H9 (cell line): Measurements from ENCODE around the gene NRCAM. TPM values are rescaled to one million over a fixed set of nuclear protein-coding genes. Genes with fewer than 3 reads are reported as not detected.

Experiments
- DNase-seq: peaks from one replicate; pipeline ENCODE4 v3.0.0-alpha.2; 2017
- H2AFZ ChIP-seq: one replicate; pipeline ENCODE4 v1.6.1; 2013; ENCODE audit warnings: mild to moderate bottlenecking, low read length, control low read depth, moderate library complexity
- H2AK5ac ChIP-seq: 2 replicates; pipeline ENCODE4 v1.6.1; 2013; ENCODE audit warnings: low read length, control low read depth, mixed read lengths; ENCODE audit not compliant: insufficient read length
- H2BK120ac ChIP-seq: one replicate; pipeline ENCODE4 v1.6.1; 2013; ENCODE audit warnings: low read depth, mild to moderate bottlenecking, low read length, control low read depth, inconsistent platforms; ENCODE audit not compliant: poor library complexity, severe bottlenecking
- H2BK12ac ChIP-seq: 2 replicates; pipeline ENCODE4 v1.6.1; 2013; ENCODE audit warnings: low read length, control low read depth, mixed read lengths, low read depth; ENCODE audit not compliant: insufficient read length
- H2BK15ac ChIP-seq: 2 replicates; pipeline ENCODE4 v1.6.1; 2013; ENCODE audit warnings: low read depth, low read length, control low read depth
- H2BK20ac ChIP-seq: one replicate; pipeline ENCODE4 v1.6.1; 2013; ENCODE audit warnings: low read depth, mild to moderate bottlenecking, low read length, control low read depth, inconsistent platforms; ENCODE audit not compliant: poor library complexity, severe bottlenecking
- H2BK5ac ChIP-seq: 2 replicates; pipeline ENCODE4 v1.6.1; 2013; ENCODE audit warnings: low read length, control low read depth, mixed read lengths; ENCODE audit not compliant: insufficient read length
- H3K14ac ChIP-seq: 2 replicates; pipeline ENCODE4 v1.6.1; 2013; ENCODE audit warnings: low read length, control low read depth; ENCODE audit not compliant: insufficient read depth
- H3K18ac ChIP-seq: 2 replicates; pipeline ENCODE4 v1.6.1; 2013; ENCODE audit warnings: low read depth, mild to moderate bottlenecking, mixed read lengths, low read length, control low read depth; ENCODE audit not compliant: insufficient read length
- H3K23ac ChIP-seq: 2 replicates; pipeline ENCODE4 v1.6.1; 2013; ENCODE audit warnings: low read length, control low read depth, mixed read lengths, low read depth; ENCODE audit not compliant: insufficient read length
- H3K23me2 ChIP-seq: 2 replicates; pipeline ENCODE4 v1.6.1; 2013; ENCODE audit warnings: low read depth, mild to moderate bottlenecking, mixed read lengths, low read length, control low read depth; ENCODE audit not compliant: insufficient read length, poor library complexity, severe bottlenecking
- H3K27ac ChIP-seq: 2 replicates; pipeline ENCODE4 v1.5.1; 2013; ENCODE audit warnings: low read length, control low read depth, mixed read lengths, low read depth; ENCODE audit not compliant: insufficient read length
- H3K27me3 ChIP-seq: 2 replicates; pipeline ENCODE4 v1.6.1; 2013; ENCODE audit warnings: low read length, control low read depth, inconsistent platforms; ENCODE audit not compliant: insufficient read depth
- H3K4ac ChIP-seq: 2 replicates; pipeline ENCODE4 v1.6.1; 2013; ENCODE audit warnings: low read depth, mild to moderate bottlenecking, control low read depth, inconsistent platforms, low read length, moderate library complexity
- H3K4me1 ChIP-seq: 2 replicates; pipeline ENCODE4 v1.6.1; 2013; ENCODE audit warnings: low read length, control low read depth, inconsistent platforms; ENCODE audit not compliant: insufficient read depth
- H3K4me2 ChIP-seq: 2 replicates; pipeline ENCODE4 v1.6.1; 2013; ENCODE audit warnings: low read length, control low read depth, mixed read lengths; ENCODE audit not compliant: insufficient read length, insufficient read depth
- H3K56ac ChIP-seq: 2 replicates; pipeline ENCODE4 v1.6.1; 2013; ENCODE audit warnings: low read depth, mild to moderate bottlenecking, mixed read lengths, low read length, control low read depth; ENCODE audit not compliant: insufficient read length
- H3K79me1 ChIP-seq: 2 replicates; pipeline ENCODE4 v1.6.1; 2013; ENCODE audit warnings: low read depth, mild to moderate bottlenecking, moderate library complexity, low read length, control low read depth, inconsistent platforms; ENCODE audit not compliant: insufficient read depth, poor library complexity, severe bottlenecking
- H3K79me2 ChIP-seq: 2 replicates; pipeline ENCODE4 v1.6.1; 2013; ENCODE audit warnings: low read length, control low read depth, inconsistent platforms; ENCODE audit not compliant: insufficient read depth
- H3K9ac ChIP-seq: 2 replicates; pipeline ENCODE4 v1.6.1; 2013; ENCODE audit warnings: low read length, control low read depth, mixed read lengths; ENCODE audit not compliant: insufficient read length; ENCODE audit errors: extremely low read depth
- H3K9me3 ChIP-seq: one replicate; pipeline ENCODE4 v1.6.1; 2013; ENCODE audit warnings: low read depth, low read length, inconsistent platforms; ENCODE audit not compliant: control insufficient read depth
- H3T11ph ChIP-seq: one replicate; pipeline ENCODE4 v1.6.1; 2013; ENCODE audit warnings: mild to moderate bottlenecking, low read length, control low read depth, inconsistent platforms
- H4K20me1 ChIP-seq: one replicate; pipeline ENCODE4 v1.6.1; 2013; ENCODE audit not compliant: control insufficient read depth, insufficient read length, insufficient read depth
- H4K5ac ChIP-seq: 2 replicates; pipeline ENCODE4 v1.6.1; 2013; ENCODE audit warnings: low read depth, mild to moderate bottlenecking, mixed read lengths, low read length, control low read depth; ENCODE audit not compliant: insufficient read length
- H4K8ac ChIP-seq: replicated peaks from 2 replicates; pipeline ENCODE4 v1.6.1; 2013; ENCODE audit warnings: low read length, control low read depth, mixed read lengths, low read depth; ENCODE audit not compliant: insufficient read length
- H4K91ac ChIP-seq: 2 replicates; pipeline ENCODE4 v1.6.1; 2013; ENCODE audit warnings: low read depth, mild to moderate bottlenecking, moderate library complexity, mixed read lengths, low read length, control low read depth; ENCODE audit not compliant: insufficient read length
- H3K27ac Mint-ChIP-seq, 3 experiments: 2 replicates in 2 of 3; 3 replicates in 1 of 3; pipeline ENCODE4 v1.8.0; 2020 to 2021; ENCODE audit warnings: mixed read lengths in 3 of 3, mild to moderate bottlenecking in 1 of 3, moderate library complexity in 1 of 3
- H3K27me3 Mint-ChIP-seq: 2 replicates; pipeline ENCODE4 v1.8.0; 2021; ENCODE audit warnings: low read depth, mild to moderate bottlenecking, moderate library complexity, mixed read lengths
- H3K36me3 Mint-ChIP-seq, 3 experiments: 2 replicates in 2 of 3; 3 replicates in 1 of 3; pipeline ENCODE4 v1.8.0; 2020 to 2021; ENCODE audit warnings: low read depth in 3 of 3, mixed read lengths in 3 of 3; ENCODE audit not compliant: insufficient read depth in 1 of 3
- H3K4me1 Mint-ChIP-seq, 2 experiments: 2 replicates each; pipeline ENCODE4 v1.8.0; 2020; ENCODE audit warnings: mixed read lengths in 2 of 2
- H3K4me3 Mint-ChIP-seq, 2 experiments: 2 replicates in 1 of 2; 3 replicates in 1 of 2; pipeline ENCODE4 v1.8.0; 2020 to 2021; ENCODE audit warnings: mild to moderate bottlenecking in 2 of 2, mixed read lengths in 2 of 2, moderate library complexity in 1 of 2
- H3K9me3 Mint-ChIP-seq, 2 experiments: 2 replicates in 1 of 2; 3 replicates in 1 of 2; pipeline ENCODE4 v1.8.0; 2020; ENCODE audit warnings: mild to moderate bottlenecking in 2 of 2, mixed read lengths in 2 of 2, moderate library complexity in 1 of 2
- CTCF ChIP-seq: fragments of 200-600 bp; sonication (generic); conservative IDR thresholded peaks from 3 replicates; pipeline ENCODE4 v1.8.0; 2021; ENCODE audit warnings: antibody characterized with exemption, mild to moderate bottlenecking
- total RNA-seq: library from RNA; stranded (reverse); gene quantifications from 2 replicates; pipeline ENCODE4 v1.2.1, GENCODE V29; 2021

NRCAM gene
- total RNA-seq, 1 experiment from 2014 or later, result 2.3 TPM

- H2AK5ac ChIP-seq, result no peak overlapping the region
- Mint-ChIP-seq H3K4me3 (no peak overlapping the region), H3K27ac (no peak overlapping the region), H3K4me1 (peaks cover 27% of the 10 kb centered on the region in 2 experiments), H3K27me3 (no peaks in the 10 kb centered on the region), H3K36me3 (no peaks in the 10 kb centered on the region), H3K9me3 (no peaks in the 10 kb centered on the region)
- no peak overlapping the region for H2BK5ac ChIP-seq
- H3K27ac ChIP-seq, result no peak overlapping the region
- no peak overlapping the region for H2BK120ac ChIP-seq
- no peak overlapping the region for H4K8ac ChIP-seq
- no peaks in the 10 kb centered on the region for H3K27me3 ChIP-seq
- no peak overlapping the region for H3K14ac ChIP-seq
- H3K9ac ChIP-seq, result no peak overlapping the region
- no peak for DNase-seq
- H4K91ac ChIP-seq, result no peak overlapping the region
- H2BK12ac ChIP-seq, result no peak overlapping the region
- no peak overlapping the region for H3T11ph ChIP-seq
- H3K23ac ChIP-seq, result no peak overlapping the region
- H3K4me1 ChIP-seq, result peaks cover 4% of the 10 kb centered on the region; the same call in 1 of the 2 replicates
- H3K9me3 ChIP-seq, result no peaks in the 10 kb centered on the region
- no peak overlapping the region for H3K18ac ChIP-seq
- no peaks in the 10 kb centered on the region for H3K79me2 ChIP-seq
- H2AFZ ChIP-seq, result no peak overlapping the region
- H3K4ac ChIP-seq, result no peak overlapping the region
- no peak overlapping the region for H3K4me2 ChIP-seq
- TF ChIP-seq CTCF, result no peak
- H3K56ac ChIP-seq, result no peak overlapping the region
- no peak overlapping the region for H2BK20ac ChIP-seq
- H2BK15ac ChIP-seq, result no peak overlapping the region
- no peak overlapping the region for H4K5ac ChIP-seq
- no peaks in the 10 kb centered on the region for H3K23me2 ChIP-seq
- H4K20me1 ChIP-seq, result no peaks in the 10 kb centered on the region
- no peaks in the 10 kb centered on the region for H3K79me1 ChIP-seq
Observed at GRCh38 chr7:108205311-108205710, 250.9 kb downstream of the NRCAM start.
